ENCODE measurements around the gene DRC7.

GRCh38 chr16:57762365-57763040 lies 67.9 kb downstream of the DRC7 start:
- no peak for TF ChIP-seq CTCF (IDR thresholded peaks at IDR 0.05)
- no peak for TF ChIP-seq POLR2A (IDR thresholded peaks at IDR 0.05)
- no peak for TF ChIP-seq EP300 (IDR thresholded peaks at IDR 0.05)
- no peak for TF ChIP-seq POLR2AphosphoS5 (IDR thresholded peaks at IDR 0.05)
